ENCODE data around the gene DISP3. TPM values are rescaled to one million over a fixed set of nuclear protein-coding genes. Genes with fewer than 3 reads are reported as not detected.

Gene DISP3
- total RNA-seq, 1 experiment from 2014 or later = 2.3 TPM

DNA sequence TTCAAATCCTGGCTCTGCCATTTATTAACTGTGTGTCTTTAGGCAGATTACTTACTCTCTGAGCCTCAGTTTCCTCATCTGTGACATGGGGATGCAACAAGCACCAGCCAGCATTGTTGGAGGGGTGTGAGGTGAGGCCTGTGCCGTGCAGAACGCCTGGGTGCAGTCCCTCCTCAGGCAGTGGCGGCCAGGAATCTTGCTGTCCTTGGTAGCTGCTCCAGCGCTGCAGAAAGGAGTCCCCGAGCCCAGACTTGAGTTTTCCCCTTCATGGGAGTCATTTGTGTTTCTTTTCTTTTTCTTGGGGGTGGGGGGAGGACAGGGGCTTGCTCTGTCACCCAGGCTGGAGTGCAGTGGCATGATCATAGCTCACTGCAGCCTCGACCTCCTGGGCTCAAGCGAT lies 46.6 kb downstream of the DISP3 start:
- CTCF ChIA-PET = no interaction called here

More for the DNA sequence above, 46.6 kb downstream of the DISP3 start:
- no peaks in the 10 kb centered on the region for H4K20me1 ChIP-seq (ENCODE audit: insufficient read depth)
- H3K4me2 ChIP-seq (ENCODE audit: low read length) = no peak overlapping the region
- intact Hi-C loops (cut with micrococcal nuclease) = no loop called here
- no peak overlapping the region for H3K4me3 ChIP-seq (replicated peaks in 1 of 2; ENCODE audit: low read depth in 1 of 2, low read length in 2 of 2)
- ATAC-seq (no peak), DNase-seq (ENCODE audit: low read depth, low spot score) (no peak)
- H3K79me2 ChIP-seq (ENCODE audit: insufficient read depth, low read length) = no peaks in the 10 kb centered on the region
- H3K9me2 ChIP-seq (ENCODE audit: insufficient read depth) = no peaks in the 10 kb centered on the region
- BruUV-seq (replicated peaks) = no TSS peak
- TF ChIP-seq ZFX (IDR thresholded peaks at IDR 0.05) (no peak), EZH2 (IDR thresholded peaks at IDR 0.05) (no peak), ELF1 (IDR thresholded peaks at IDR 0.05; ENCODE audit: borderline replicate concordance, low read depth) (no peak), JUND (IDR thresholded peaks at IDR 0.05) (no peak), YY1 (IDR thresholded peaks at IDR 0.05; ENCODE audit: extremely low read depth, insufficient replicate concordance, low read depth, low read length) (no peak), POLR2A (IDR thresholded peaks at IDR 0.05; ENCODE audit: borderline replicate concordance, extremely low read depth, insufficient read depth, insufficient read length) (no peak), CBX3 (IDR thresholded peaks at IDR 0.05; ENCODE audit: low read depth) (no peak), FOSL1 (IDR thresholded peaks at IDR 0.05; ENCODE audit: low read depth) (no peak), SP1 (IDR thresholded peaks at IDR 0.05; ENCODE audit: low read depth) (no peak), TCF7L2 (IDR thresholded peaks at IDR 0.05; ENCODE audit: borderline replicate concordance, extremely low read depth, insufficient read depth, insufficient read length) (no peak), POLR2AphosphoS5 (IDR thresholded peaks at IDR 0.05; ENCODE audit: low read depth, low read length) (no peak), EGR1 (IDR thresholded peaks at IDR 0.05; ENCODE audit: low read depth) (no peak)
- TF ChIP-seq, protein P1, sequence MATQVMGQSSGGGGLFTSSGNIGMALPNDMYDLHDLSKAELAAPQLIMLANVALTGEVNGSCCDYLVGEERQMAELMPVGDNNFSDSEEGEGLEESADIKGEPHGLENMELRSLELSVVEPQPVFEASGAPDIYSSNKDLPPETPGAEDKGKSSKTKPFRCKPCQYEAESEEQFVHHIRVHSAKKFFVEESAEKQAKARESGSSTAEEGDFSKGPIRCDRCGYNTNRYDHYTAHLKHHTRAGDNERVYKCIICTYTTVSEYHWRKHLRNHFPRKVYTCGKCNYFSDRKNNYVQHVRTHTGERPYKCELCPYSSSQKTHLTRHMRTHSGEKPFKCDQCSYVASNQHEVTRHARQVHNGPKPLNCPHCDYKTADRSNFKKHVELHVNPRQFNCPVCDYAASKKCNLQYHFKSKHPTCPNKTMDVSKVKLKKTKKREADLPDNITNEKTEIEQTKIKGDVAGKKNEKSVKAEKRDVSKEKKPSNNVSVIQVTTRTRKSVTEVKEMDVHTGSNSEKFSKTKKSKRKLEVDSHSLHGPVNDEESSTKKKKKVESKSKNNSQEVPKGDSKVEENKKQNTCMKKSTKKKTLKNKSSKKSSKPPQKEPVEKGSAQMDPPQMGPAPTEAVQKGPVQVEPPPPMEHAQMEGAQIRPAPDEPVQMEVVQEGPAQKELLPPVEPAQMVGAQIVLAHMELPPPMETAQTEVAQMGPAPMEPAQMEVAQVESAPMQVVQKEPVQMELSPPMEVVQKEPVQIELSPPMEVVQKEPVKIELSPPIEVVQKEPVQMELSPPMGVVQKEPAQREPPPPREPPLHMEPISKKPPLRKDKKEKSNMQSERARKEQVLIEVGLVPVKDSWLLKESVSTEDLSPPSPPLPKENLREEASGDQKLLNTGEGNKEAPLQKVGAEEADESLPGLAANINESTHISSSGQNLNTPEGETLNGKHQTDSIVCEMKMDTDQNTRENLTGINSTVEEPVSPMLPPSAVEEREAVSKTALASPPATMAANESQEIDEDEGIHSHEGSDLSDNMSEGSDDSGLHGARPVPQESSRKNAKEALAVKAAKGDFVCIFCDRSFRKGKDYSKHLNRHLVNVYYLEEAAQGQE (IDR thresholded peaks at IDR 0.05; ENCODE audit: low read depth) = no peak
- TF ChIP-seq, protein P2, sequence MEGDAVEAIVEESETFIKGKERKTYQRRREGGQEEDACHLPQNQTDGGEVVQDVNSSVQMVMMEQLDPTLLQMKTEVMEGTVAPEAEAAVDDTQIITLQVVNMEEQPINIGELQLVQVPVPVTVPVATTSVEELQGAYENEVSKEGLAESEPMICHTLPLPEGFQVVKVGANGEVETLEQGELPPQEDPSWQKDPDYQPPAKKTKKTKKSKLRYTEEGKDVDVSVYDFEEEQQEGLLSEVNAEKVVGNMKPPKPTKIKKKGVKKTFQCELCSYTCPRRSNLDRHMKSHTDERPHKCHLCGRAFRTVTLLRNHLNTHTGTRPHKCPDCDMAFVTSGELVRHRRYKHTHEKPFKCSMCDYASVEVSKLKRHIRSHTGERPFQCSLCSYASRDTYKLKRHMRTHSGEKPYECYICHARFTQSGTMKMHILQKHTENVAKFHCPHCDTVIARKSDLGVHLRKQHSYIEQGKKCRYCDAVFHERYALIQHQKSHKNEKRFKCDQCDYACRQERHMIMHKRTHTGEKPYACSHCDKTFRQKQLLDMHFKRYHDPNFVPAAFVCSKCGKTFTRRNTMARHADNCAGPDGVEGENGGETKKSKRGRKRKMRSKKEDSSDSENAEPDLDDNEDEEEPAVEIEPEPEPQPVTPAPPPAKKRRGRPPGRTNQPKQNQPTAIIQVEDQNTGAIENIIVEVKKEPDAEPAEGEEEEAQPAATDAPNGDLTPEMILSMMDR (IDR thresholded peaks at IDR 0.05 in 2 of 3, conservative IDR thresholded peaks at IDR 0.05 in 1 of 3; ENCODE audit: borderline replicate concordance in 1 of 3, insufficient read depth in 1 of 3, low read depth in 2 of 3, low read length in 2 of 3) = no peak
- TF ChIP-seq, protein P3, sequence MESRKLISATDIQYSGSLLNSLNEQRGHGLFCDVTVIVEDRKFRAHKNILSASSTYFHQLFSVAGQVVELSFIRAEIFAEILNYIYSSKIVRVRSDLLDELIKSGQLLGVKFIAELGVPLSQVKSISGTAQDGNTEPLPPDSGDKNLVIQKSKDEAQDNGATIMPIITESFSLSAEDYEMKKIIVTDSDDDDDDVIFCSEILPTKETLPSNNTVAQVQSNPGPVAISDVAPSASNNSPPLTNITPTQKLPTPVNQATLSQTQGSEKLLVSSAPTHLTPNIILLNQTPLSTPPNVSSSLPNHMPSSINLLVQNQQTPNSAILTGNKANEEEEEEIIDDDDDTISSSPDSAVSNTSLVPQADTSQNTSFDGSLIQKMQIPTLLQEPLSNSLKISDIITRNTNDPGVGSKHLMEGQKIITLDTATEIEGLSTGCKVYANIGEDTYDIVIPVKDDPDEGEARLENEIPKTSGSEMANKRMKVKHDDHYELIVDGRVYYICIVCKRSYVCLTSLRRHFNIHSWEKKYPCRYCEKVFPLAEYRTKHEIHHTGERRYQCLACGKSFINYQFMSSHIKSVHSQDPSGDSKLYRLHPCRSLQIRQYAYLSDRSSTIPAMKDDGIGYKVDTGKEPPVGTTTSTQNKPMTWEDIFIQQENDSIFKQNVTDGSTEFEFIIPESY (IDR thresholded peaks at IDR 0.05; ENCODE audit: extremely low read depth, insufficient replicate concordance, low read length) = no peak
- H3K9me3 ChIP-seq (ENCODE audit: control insufficient read depth in 1 of 2, insufficient read depth in 1 of 2, low read depth in 1 of 2, low read length in 2 of 2) = no peaks in the 10 kb centered on the region
- no peak overlapping the region for H2AFZ ChIP-seq (ENCODE audit: low read depth, low read length, poor library complexity, severe bottlenecking)
- no peaks in the 10 kb centered on the region for H3K4me1 ChIP-seq (ENCODE audit: control insufficient read depth in 1 of 2, insufficient read depth in 2 of 2, low read length in 2 of 2)
- no peaks in the 10 kb centered on the region for H3K27me3 ChIP-seq (ENCODE audit: insufficient read depth, low read length)
- ChIA-PET RAD21 (ENCODE audit: low non-redundant PET in 1 of 2, low total read pairs in 2 of 2, uncharacterized antibody in 2 of 2, unreplicated experiment in 2 of 2) (no interaction called here), POLR2A (no interaction called here)
- H3K36me3 ChIP-seq (ENCODE audit: control insufficient read depth in 1 of 2, insufficient read depth in 2 of 2, low read length in 2 of 2) = no peaks in the 10 kb centered on the region
- no peak overlapping the region for H3K9ac ChIP-seq (ENCODE audit: low read length)
- no peak overlapping the region for H3K27ac ChIP-seq (ENCODE audit: low read depth, low read length)

Measured in HCT116 (cell line).